ENCODE results near the gene SLC4A3.
A peak's percentile ranks its signal among the peaks of the same experiment; 100 is the strongest.
"Not testable (repeated sequence)": the region's sequence is repeated elsewhere in the genome, so short reads cannot be mapped to it uniquely, and the experiment has no call there.

SLC4A3 gene

DNA sequence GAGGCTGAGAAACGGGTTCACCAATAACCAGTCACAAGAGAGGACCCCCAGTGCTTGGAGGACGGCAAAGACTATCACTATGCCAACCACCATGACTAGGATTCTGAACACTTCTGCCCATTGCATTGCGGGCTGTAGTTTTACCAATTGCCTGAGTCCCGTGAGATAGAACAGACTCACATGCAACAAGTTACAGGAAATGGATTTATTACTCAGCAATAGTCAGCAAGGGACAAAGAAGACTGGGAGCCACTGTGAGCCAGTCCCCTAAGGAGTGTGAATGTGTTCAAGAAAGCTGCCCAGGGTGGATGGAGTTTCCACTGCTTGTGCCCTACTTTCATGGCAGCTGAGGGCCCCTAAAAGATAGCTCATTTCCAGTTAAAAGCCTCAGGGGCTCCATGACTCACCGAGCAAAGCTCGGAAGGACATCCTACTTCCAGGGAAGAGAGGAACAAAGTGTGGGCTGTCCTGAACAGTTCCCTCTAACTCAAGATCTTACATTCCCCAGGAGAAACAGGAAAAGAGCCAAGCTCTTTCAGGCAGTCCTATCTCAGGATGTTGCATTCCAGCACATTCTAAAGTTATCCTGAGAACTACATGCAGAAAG is 54.4 kb downstream of the SLC4A3 start:
- DNase-seq = no peak

DNA sequence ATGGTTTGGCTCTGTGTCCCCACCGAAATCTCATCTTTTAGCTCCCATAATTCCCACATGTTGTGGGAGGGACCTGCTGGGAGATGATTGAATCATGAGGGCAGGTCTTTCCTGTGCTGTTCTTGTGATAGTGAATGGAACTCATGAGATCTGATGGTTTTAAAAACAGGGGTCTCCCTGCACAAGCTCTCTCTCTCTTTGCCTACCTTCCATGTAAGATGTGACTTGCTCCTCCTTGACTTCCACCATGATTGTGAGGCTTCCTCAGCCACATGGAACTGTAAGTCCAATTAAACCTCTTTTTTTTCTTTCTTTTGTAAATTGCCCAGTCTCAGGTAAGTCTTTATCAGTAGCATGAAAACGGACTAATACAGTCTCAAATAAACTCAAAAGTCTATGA is 56.0 kb downstream of the SLC4A3 start:
- DNase-seq = not testable (repeated sequence)

DNA sequence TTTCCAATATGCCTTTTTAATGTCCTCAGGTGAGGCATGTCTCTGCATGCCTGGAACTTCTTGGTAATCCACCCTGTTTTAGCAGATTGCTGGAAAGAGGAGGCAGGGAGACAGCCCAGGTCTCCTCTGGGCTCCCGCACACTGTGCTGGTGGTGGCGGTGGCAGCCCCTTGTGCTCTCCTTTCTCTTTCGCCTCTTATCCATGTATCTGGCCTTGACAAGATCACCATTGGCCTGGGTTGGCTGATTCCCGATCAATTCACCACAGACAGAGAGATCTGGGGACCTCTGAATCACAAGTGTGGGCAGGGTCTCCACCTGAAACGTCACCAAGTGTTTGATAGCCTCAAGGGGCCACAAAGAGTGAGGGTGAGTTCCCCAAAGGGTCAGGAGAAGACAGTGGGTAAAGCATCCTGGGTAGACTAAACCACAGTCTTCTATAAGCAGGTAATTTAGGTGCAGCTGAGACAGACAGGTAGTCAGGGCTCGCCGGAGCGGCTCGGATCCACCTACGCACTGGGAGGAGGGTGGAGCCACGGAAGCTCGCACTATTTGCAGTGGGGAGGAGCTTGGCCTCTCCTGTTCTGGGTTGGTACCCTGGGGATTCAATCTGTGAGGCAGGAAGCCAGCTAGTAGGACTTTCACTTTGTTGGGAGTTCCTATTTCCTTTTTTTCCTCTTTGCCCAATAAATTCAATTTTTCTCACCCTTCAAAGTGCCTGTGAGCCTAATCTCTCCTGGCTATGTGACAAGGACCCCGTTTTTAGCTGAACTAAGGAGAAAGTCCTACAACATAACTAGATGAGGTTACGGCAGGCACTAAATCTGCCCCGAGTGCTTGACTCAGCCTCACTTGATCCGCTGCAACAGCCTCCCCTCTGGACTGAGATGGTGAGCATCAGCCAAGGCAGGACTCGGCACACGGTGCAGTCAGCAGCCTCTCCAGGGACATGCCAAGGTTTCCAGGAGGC is 57.6 kb downstream of the SLC4A3 start:
- no peak for DNase-seq

DNA sequence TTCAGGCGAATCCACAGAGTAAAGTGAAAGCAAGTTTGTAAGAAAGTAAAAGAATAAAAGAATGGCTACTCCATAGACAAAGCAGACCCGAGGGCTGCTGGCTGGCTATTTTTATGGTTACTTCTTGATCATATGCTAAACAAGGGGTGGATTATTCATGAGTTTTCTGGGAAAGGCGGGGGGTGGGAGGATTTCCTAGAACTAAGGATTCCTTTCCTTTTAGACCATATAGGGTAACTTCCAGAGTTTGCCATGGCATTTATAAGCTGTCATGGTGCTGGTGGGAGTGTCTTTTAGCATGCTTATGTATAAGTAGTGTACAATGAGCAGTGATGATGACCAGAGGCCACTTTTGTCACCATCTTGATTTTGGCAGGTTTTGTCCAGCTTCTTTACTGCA is 59.8 kb downstream of the SLC4A3 start:
- DNase-seq = no peak

DNA sequence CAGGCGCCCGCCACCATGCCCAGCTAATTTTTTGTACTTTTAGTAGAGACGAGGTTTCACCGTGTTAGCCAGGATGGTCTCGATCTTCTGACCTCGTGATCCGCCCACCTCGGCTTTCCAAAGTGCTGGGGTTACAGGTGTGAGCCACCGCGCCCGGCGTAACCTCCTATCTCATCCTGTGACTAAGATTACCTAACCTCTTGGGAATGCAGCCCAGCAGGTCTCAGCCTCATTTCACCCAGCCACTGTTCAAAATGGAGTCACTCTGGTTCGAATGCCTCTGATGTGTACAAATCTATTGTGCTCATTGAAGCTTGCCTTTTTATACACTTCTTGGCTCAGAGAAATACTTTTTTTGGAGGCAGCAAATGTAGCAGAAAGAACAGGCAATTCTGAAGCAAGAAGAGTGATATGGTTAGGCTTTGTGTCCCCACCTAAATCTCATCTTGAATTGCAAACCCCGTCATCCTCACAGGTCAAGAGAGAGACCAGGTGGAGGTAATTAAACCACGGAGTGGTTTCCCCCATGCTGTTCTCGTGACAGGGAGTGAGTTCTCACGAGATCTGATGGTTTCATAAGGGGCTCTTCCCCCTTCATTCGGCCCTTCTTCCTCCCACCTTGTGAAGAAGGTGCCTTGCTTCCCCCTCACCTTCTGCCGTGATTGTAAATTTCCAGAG is 60.6 kb downstream of the SLC4A3 start:
- DNase-seq = no peak

DNA sequence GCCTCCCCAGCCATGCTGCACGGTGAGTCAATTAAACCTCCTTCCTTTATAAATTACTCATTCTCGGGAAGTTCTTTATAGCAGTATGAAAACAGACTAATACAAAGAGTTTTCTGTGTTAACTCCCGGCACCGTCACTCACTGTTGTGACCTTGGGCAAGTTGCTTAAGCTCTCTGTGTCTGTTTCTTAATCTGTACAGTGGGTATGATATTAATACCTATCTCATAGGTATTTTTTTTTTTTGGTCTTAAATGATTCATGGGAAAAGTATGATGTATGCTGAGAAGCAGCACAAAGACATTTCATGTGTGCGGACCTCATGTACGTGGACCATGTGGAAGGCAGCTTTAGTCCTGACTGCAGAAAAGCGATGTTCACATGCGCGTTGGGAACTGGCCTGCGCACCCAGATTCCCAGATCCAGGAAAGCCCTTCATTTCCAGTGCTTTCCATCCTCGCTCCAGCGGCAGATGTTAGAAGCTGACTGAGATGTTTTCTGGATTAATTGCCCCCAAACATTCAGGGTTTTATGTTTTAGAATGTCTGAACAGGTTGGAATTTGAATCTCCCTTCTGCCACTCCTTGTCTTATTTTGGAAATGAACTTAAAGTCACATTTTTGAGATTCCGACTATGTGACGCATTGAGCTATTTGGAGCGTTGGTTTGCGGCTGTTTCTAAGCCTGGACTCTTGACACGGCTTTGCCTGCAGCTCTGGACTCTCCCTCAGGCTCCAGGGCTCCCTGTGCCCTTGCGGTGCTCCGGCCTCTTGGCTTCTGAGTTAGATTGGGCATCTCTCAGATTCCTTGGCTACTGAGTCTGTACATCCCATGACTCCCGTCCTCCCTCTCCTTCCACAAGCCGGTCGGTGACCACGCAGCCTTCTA is 61.4 kb downstream of the SLC4A3 start:
- DNase-seq = no peak

DNA sequence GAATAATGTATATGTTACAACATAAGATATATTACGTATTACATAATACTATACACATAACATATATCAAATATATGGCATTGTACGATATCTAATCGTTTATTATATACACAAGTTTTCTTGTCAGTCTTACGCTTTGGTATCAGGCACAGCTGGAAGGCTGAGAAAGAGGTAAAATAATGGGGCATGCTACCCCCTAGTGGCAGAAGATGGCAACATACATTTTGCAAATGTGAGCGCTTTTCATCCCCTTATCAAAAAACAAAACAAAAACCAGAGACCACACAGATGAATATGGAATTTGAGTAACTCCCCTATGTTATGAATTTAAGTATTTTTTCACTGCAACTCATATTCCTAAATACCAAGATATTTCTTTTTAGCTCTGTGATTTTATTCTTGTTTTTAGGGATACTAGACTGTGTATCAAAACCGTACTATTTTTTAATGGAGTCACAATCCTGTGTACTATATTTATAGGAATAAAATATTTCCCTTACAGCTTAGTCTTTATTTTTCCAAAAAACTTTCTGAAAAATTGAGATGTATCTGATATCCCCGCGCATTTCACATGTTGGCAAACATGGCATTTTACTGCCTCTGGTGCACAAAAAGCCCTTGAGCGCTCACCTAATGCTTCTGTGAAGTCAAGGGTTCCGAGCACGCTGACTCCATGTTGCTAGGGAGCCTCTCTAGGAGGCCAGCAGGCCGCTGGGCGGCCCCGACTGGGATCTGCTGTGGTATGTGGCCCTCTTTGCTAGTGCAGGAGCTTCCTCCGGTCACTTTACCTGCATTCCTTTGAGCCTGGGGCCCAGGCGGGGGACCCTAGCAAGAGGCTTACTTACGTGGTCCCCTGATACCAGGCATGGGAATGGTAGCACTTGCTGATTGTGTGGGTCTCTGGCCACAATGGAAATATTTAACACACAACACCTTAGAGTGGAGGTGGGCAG is 62.5 kb downstream of the SLC4A3 start:
- DNase-seq = peak in 1 of 2 donors; percentile 1

DNA sequence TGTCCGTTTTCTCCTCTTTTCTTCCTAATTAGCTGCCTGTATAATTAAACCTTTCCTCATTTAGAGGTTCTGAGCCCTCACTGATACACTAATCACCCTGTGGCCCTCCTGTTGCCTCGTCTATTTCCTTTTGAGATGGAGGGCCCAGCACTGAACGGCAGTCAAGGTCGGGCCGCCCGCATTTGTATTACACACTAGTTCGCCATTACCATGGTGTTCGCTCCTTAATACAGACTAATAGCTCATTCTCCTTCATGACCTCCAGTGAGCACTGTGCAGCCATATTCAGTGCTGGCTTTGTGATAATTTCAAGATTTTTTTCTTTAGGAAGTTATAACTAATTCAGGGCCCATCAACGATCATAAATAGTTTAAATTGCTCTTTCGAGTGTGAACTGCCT is 64.1 kb downstream of the SLC4A3 start:
- no peak for DNase-seq
